GM23338 (cell line): ENCODE results near the gene MAPK11. TPM values are rescaled to one million over a fixed set of nuclear protein-coding genes. Genes with fewer than 3 reads are reported as not detected.
A peak's percentile ranks its signal among the peaks of the same experiment; 100 is the strongest.

ENCODE experiments used
- ATAC-seq: fragments of 200-7000 bp; cut with Tn5 transposase; 3 replicates; pipeline ENCODE4 v1.9.1; 2020
- DNase-seq: peaks from one replicate; pipeline ENCODE4 v3.0.0-alpha.2; 2015; ENCODE audit warnings: low spot score
- H2AFZ ChIP-seq: fragments of 200-600 bp; sonication (generic); 2 replicates; pipeline ENCODE4 v1.8.0; 2016; ENCODE audit warnings: antibody characterized with exemption, mild to moderate bottlenecking, moderate library complexity
- H3F3A ChIP-seq: fragments of 200-600 bp; sonication (generic); replicated peaks from 2 replicates; pipeline ENCODE4 v1.8.0; 2017; ENCODE audit warnings: antibody characterized with exemption, mixed run types, low read depth
- H3K27ac ChIP-seq: fragments of 200-600 bp; sonication (generic); 2 replicates; pipeline ENCODE4 v1.6.1; 2016; ENCODE audit warnings: low read depth
- H3K27me3 ChIP-seq: fragments of 200-600 bp; sonication (generic); 2 replicates; pipeline ENCODE4 v1.8.0; 2016; ENCODE audit warnings: mild to moderate bottlenecking, mixed run types, moderate library complexity; ENCODE audit not compliant: insufficient read depth
- H3K36me3 ChIP-seq: fragments of 200-600 bp; sonication (generic); 2 replicates; pipeline ENCODE4 v1.8.0; 2016; ENCODE audit warnings: mild to moderate bottlenecking; ENCODE audit not compliant: insufficient read depth
- H3K4me1 ChIP-seq: fragments of 200-600 bp; sonication (generic); 2 replicates; pipeline ENCODE4 v1.8.0; 2016; ENCODE audit warnings: mild to moderate bottlenecking, moderate library complexity; ENCODE audit not compliant: insufficient read depth
- H3K4me2 ChIP-seq: fragments of 200-600 bp; sonication (generic); 2 replicates; pipeline ENCODE4 v1.7.1; 2017; ENCODE audit warnings: mixed run types
- H3K4me3 ChIP-seq: fragments of 200-600 bp; sonication (generic); 2 replicates; pipeline ENCODE4 v1.6.1; 2016; ENCODE audit warnings: mixed run types
- H3K79me2 ChIP-seq: fragments of 200-600 bp; sonication (generic); replicated peaks from 2 replicates; pipeline ENCODE4 v1.8.0; 2017; ENCODE audit warnings: mild to moderate bottlenecking; ENCODE audit not compliant: insufficient read depth
- H3K9me2 ChIP-seq: fragments of 200-600 bp; sonication (generic); 2 replicates; pipeline ENCODE4 v1.8.0; 2017; ENCODE audit not compliant: insufficient read depth
- H4K20me1 ChIP-seq: fragments of 200-600 bp; sonication (generic); replicated peaks from 2 replicates; pipeline ENCODE4 v1.8.0; 2017; ENCODE audit warnings: mild to moderate bottlenecking; ENCODE audit not compliant: insufficient read depth
- H3K27ac Mint-ChIP-seq: 2 replicates; pipeline ENCODE4 v1.8.0; 2020; ENCODE audit warnings: inconsistent platforms, mild to moderate bottlenecking, moderate library complexity, mixed read lengths
- H3K27me3 Mint-ChIP-seq: 3 replicates; pipeline ENCODE4 v1.8.0; 2022; ENCODE audit warnings: low read depth, mild to moderate bottlenecking, moderate library complexity, mixed read lengths, inconsistent platforms; ENCODE audit not compliant: insufficient read depth, poor library complexity
- H3K36me3 Mint-ChIP-seq: 3 replicates; pipeline ENCODE4 v1.8.0; 2021; ENCODE audit warnings: low read depth, mild to moderate bottlenecking, inconsistent platforms, moderate library complexity, mixed read lengths
- H3K4me1 Mint-ChIP-seq: 3 replicates; pipeline ENCODE4 v1.8.0; 2020; ENCODE audit warnings: mild to moderate bottlenecking, inconsistent platforms, mixed read lengths
- H3K4me3 Mint-ChIP-seq: 3 replicates; pipeline ENCODE4 v1.8.0; 2021; ENCODE audit warnings: moderate library complexity, mild to moderate bottlenecking, inconsistent platforms, mixed read lengths
- H3K9me3 Mint-ChIP-seq: 3 replicates; pipeline ENCODE4 v1.8.0; 2020; ENCODE audit warnings: moderate library complexity, mild to moderate bottlenecking, inconsistent platforms, mixed read lengths
- CREB1 ChIP-seq: fragments of 250-450 bp; sonication (Bioruptor Pico); IDR thresholded peaks from 2 replicates; pipeline ENCODE4 v1.5.0; 2020; ENCODE audit warnings: low read depth, mild to moderate bottlenecking, moderate library complexity
- EZH2phosphoT487 ChIP-seq: fragments of 200-600 bp; sonication (generic); IDR thresholded peaks from one replicate; pipeline ENCODE4 v1.8.1; 2018; ENCODE audit warnings: antibody characterized with exemption; ENCODE audit not compliant: unreplicated experiment
- JUNB ChIP-seq: IDR thresholded peaks from one replicate; pipeline ENCODE4 v1.6.1; 2016; ENCODE audit warnings: antibody characterized with exemption; ENCODE audit not compliant: unreplicated experiment
- NANOG ChIP-seq: IDR thresholded peaks from 2 replicates; pipeline ENCODE4 v1.6.1; 2016; ENCODE audit warnings: antibody characterized with exemption, borderline replicate concordance
- POLR2AphosphoS5 ChIP-seq: IDR thresholded peaks from 2 replicates; pipeline ENCODE4 v1.6.1; 2016; ENCODE audit warnings: antibody characterized with exemption, low read depth
- STAT1 ChIP-seq: IDR thresholded peaks from one replicate; pipeline ENCODE4 v1.6.1; 2016; ENCODE audit warnings: antibody characterized with exemption; ENCODE audit not compliant: unreplicated experiment
- ZNF462 ChIP-seq: fragments of 250-450 bp; sonication (Bioruptor Pico); IDR thresholded peaks from 2 replicates; pipeline ENCODE4 v1.5.0; 2020; ENCODE audit warnings: mild to moderate bottlenecking, moderate library complexity
- long read RNA-seq: library from polyadenylated mRNA; unstranded; transcript quantifications from one replicate; pipeline ENCODE4 v2.0.0, GENCODE V29; 2020; ENCODE audit not compliant: unreplicated experiment
- polyA plus RNA-seq: library from polyadenylated mRNA; unstranded; fragments of >200 nt; fragmentation: Nextera tagmentation; extraction: Ambion mirVana; gene quantifications from 2 replicates; pipeline ENCODE4 v1.2.1, GENCODE V29; 2016
- total RNA-seq: library from RNA; depleted of rRNA; stranded (reverse); fragments of >200 nt; shearing (Covaris generic); gene quantifications from 2 replicates; pipeline ENCODE4 v1.2.3, GENCODE V29; 2014; rRNA removed

MAPK11 gene
- total RNA-seq (1.6 and 1.9 TPM in 2 replicates), polyA plus RNA-seq (0.34 and 0.78 TPM in 2 replicates)
- long read RNA-seq: 0 reads

- H3K9me3 Mint-ChIP-seq: no peaks in the 10 kb centered on the region; the same call in 1 of the 3 replicates
- Histone ChIP-seq H3K27ac (no peak within 1 kb of the TSS), H3K79me2 (no peaks in the 10 kb centered on the region), H4K20me1 (no peaks in the 10 kb centered on the region; the same call in 1 of the 2 replicates), H3K27me3 (peaks cover 61% of the 10 kb centered on the region), H2AFZ (no peak within 1 kb of the TSS), H3K4me1 (peaks cover 6% of the 10 kb centered on the region; the same call in 1 of the 2 replicates), H3K36me3 (no peaks in the 10 kb centered on the region), H3K4me3 (peak within 1 kb of the TSS; percentile 63), H3K9me2 (no peaks in the 10 kb centered on the region), H3F3A (peaks cover 8% of the 10 kb centered on the region; the same call in 1 of the 2 replicates), H3K4me2 (peak within 1 kb of the TSS; percentile 86)
- H3K4me1 Mint-ChIP-seq: peaks cover 4% of the 10 kb centered on the region; the same call in 1 of the 3 replicates
- no peak within 1 kb of the TSS for H3K27ac Mint-ChIP-seq
- peaks cover 43% of the 10 kb centered on the region for H3K27me3 Mint-ChIP-seq
- H3K36me3 Mint-ChIP-seq: peaks cover 11% of the 10 kb centered on the region
- ATAC-seq: peak; percentile 4
- TF ChIP-seq NANOG (no peak), EZH2phosphoT487 (no peak), JUNB (no peak), ZNF462 (CRISPR knock-in tag) (no peak), CREB1 (no peak), STAT1 (no peak), POLR2AphosphoS5 (no peak)
- DNase-seq: no peak
- H3K4me3 Mint-ChIP-seq: peak within 1 kb of the TSS; percentile 60
Observed at GRCh38 chr22:50269970-50270665, at the start of gene MAPK11. TSS of gene MAPK11 (minus strand) at chr22:50270380. CDS start at chr22:50270292, 88 bp downstream.
